GM23338 (cell line): ENCODE results near the gene PRDM1. TPM values are rescaled to one million over a fixed set of nuclear protein-coding genes. Genes with fewer than 3 reads are reported as not detected.

ENCODE experiments used
- ATAC-seq: fragments of 200-7000 bp; cut with Tn5 transposase; 3 replicates; pipeline ENCODE4 v1.9.1; 2020
- DNase-seq: peaks from one replicate; pipeline ENCODE4 v3.0.0-alpha.2; 2015; ENCODE audit warnings: low spot score
- H2AFZ ChIP-seq: fragments of 200-600 bp; sonication (generic); 2 replicates; pipeline ENCODE4 v1.8.0; 2016; ENCODE audit warnings: antibody characterized with exemption, mild to moderate bottlenecking, moderate library complexity
- H3F3A ChIP-seq: fragments of 200-600 bp; sonication (generic); replicated peaks from 2 replicates; pipeline ENCODE4 v1.8.0; 2017; ENCODE audit warnings: antibody characterized with exemption, mixed run types, low read depth
- H3K27ac ChIP-seq: fragments of 200-600 bp; sonication (generic); 2 replicates; pipeline ENCODE4 v1.6.1; 2016; ENCODE audit warnings: low read depth
- H3K27me3 ChIP-seq: fragments of 200-600 bp; sonication (generic); 2 replicates; pipeline ENCODE4 v1.8.0; 2016; ENCODE audit warnings: mild to moderate bottlenecking, mixed run types, moderate library complexity; ENCODE audit not compliant: insufficient read depth
- H3K36me3 ChIP-seq: fragments of 200-600 bp; sonication (generic); 2 replicates; pipeline ENCODE4 v1.8.0; 2016; ENCODE audit warnings: mild to moderate bottlenecking; ENCODE audit not compliant: insufficient read depth
- H3K4me1 ChIP-seq: fragments of 200-600 bp; sonication (generic); 2 replicates; pipeline ENCODE4 v1.8.0; 2016; ENCODE audit warnings: mild to moderate bottlenecking, moderate library complexity; ENCODE audit not compliant: insufficient read depth
- H3K4me2 ChIP-seq: fragments of 200-600 bp; sonication (generic); 2 replicates; pipeline ENCODE4 v1.7.1; 2017; ENCODE audit warnings: mixed run types
- H3K4me3 ChIP-seq: fragments of 200-600 bp; sonication (generic); 2 replicates; pipeline ENCODE4 v1.6.1; 2016; ENCODE audit warnings: mixed run types
- H3K79me2 ChIP-seq: fragments of 200-600 bp; sonication (generic); replicated peaks from 2 replicates; pipeline ENCODE4 v1.8.0; 2017; ENCODE audit warnings: mild to moderate bottlenecking; ENCODE audit not compliant: insufficient read depth
- H3K9me2 ChIP-seq: fragments of 200-600 bp; sonication (generic); 2 replicates; pipeline ENCODE4 v1.8.0; 2017; ENCODE audit not compliant: insufficient read depth
- H4K20me1 ChIP-seq: fragments of 200-600 bp; sonication (generic); replicated peaks from 2 replicates; pipeline ENCODE4 v1.8.0; 2017; ENCODE audit warnings: mild to moderate bottlenecking; ENCODE audit not compliant: insufficient read depth
- H3K27ac Mint-ChIP-seq: 2 replicates; pipeline ENCODE4 v1.8.0; 2020; ENCODE audit warnings: inconsistent platforms, mild to moderate bottlenecking, moderate library complexity, mixed read lengths
- H3K27me3 Mint-ChIP-seq: 3 replicates; pipeline ENCODE4 v1.8.0; 2022; ENCODE audit warnings: low read depth, mild to moderate bottlenecking, moderate library complexity, mixed read lengths, inconsistent platforms; ENCODE audit not compliant: insufficient read depth, poor library complexity
- H3K36me3 Mint-ChIP-seq: 3 replicates; pipeline ENCODE4 v1.8.0; 2021; ENCODE audit warnings: low read depth, mild to moderate bottlenecking, inconsistent platforms, moderate library complexity, mixed read lengths
- H3K4me1 Mint-ChIP-seq: 3 replicates; pipeline ENCODE4 v1.8.0; 2020; ENCODE audit warnings: mild to moderate bottlenecking, inconsistent platforms, mixed read lengths
- H3K4me3 Mint-ChIP-seq: 3 replicates; pipeline ENCODE4 v1.8.0; 2021; ENCODE audit warnings: moderate library complexity, mild to moderate bottlenecking, inconsistent platforms, mixed read lengths
- H3K9me3 Mint-ChIP-seq: 3 replicates; pipeline ENCODE4 v1.8.0; 2020; ENCODE audit warnings: moderate library complexity, mild to moderate bottlenecking, inconsistent platforms, mixed read lengths
- EZH2 ChIP-seq: fragments of 200-600 bp; sonication (generic); IDR thresholded peaks from one replicate; pipeline ENCODE4 v1.8.0; 2017; ENCODE audit warnings: antibody characterized with exemption, mild to moderate bottlenecking, low read depth; ENCODE audit not compliant: unreplicated experiment
- EZH2phosphoT487 ChIP-seq: fragments of 200-600 bp; sonication (generic); IDR thresholded peaks from one replicate; pipeline ENCODE4 v1.8.1; 2018; ENCODE audit warnings: antibody characterized with exemption; ENCODE audit not compliant: unreplicated experiment
- NANOG ChIP-seq: IDR thresholded peaks from 2 replicates; pipeline ENCODE4 v1.6.1; 2016; ENCODE audit warnings: antibody characterized with exemption, borderline replicate concordance
- REST ChIP-seq: IDR thresholded peaks from one replicate; pipeline ENCODE4 v1.6.1; 2018; ENCODE audit warnings: antibody characterized with exemption; ENCODE audit not compliant: unreplicated experiment
- ZNF331 ChIP-seq: fragments of 250-450 bp; sonication (Bioruptor Pico); IDR thresholded peaks from 2 replicates; pipeline ENCODE4 v1.5.0; 2020; ENCODE audit warnings: low read depth, mild to moderate bottlenecking, moderate library complexity
- ZNF462 ChIP-seq: fragments of 250-450 bp; sonication (Bioruptor Pico); IDR thresholded peaks from 2 replicates; pipeline ENCODE4 v1.5.0; 2020; ENCODE audit warnings: mild to moderate bottlenecking, moderate library complexity
- polyA plus RNA-seq: library from polyadenylated mRNA; unstranded; fragments of >200 nt; fragmentation: Nextera tagmentation; extraction: Ambion mirVana; gene quantifications from 2 replicates; pipeline ENCODE4 v1.2.1, GENCODE V29; 2016
- total RNA-seq: library from RNA; depleted of rRNA; stranded (reverse); fragments of >200 nt; shearing (Covaris generic); gene quantifications from 2 replicates; pipeline ENCODE4 v1.2.3, GENCODE V29; 2014

The PRDM1 gene
- total and polyA plus RNA-seq, 2 experiments from 2014 or later = 0.65 to 0.73 TPM

- H3F3A ChIP-seq = no peaks in the 10 kb centered on the region
- TF ChIP-seq ZNF462 (CRISPR knock-in tag) = no peak
- TF ChIP-seq ZNF331 = no peak
- no peak for TF ChIP-seq EZH2phosphoT487
- no peak for TF ChIP-seq REST
- TF ChIP-seq EZH2 = no peak
- TF ChIP-seq NANOG = no peak
- H3K9me2 ChIP-seq = no peaks in the 10 kb centered on the region
- ATAC-seq (no peak), DNase-seq (no peak)
- H3K9me3 Mint-ChIP-seq = no peaks in the 10 kb centered on the region
- H3K4me1 ChIP-seq = no peaks in the 10 kb centered on the region
- H3K27me3 Mint-ChIP-seq = no peaks in the 10 kb centered on the region
- H3K4me1 Mint-ChIP-seq = no peaks in the 10 kb centered on the region; the same call in 2 of the 3 replicates
- no peaks in the 10 kb centered on the region for H3K79me2 ChIP-seq
- no peaks in the 10 kb centered on the region for H3K36me3 ChIP-seq
- no peaks in the 10 kb centered on the region for H3K36me3 Mint-ChIP-seq
- no peak overlapping the region for H3K27ac Mint-ChIP-seq
- no peaks in the 10 kb centered on the region for H4K20me1 ChIP-seq
- no peak overlapping the region for H3K4me2 ChIP-seq
- H3K27me3 ChIP-seq = no peaks in the 10 kb centered on the region
- no peak overlapping the region for H2AFZ ChIP-seq
- H3K4me3 ChIP-seq = no peak overlapping the region
- H3K4me3 Mint-ChIP-seq = no peak overlapping the region
- H3K27ac ChIP-seq = no peak overlapping the region
These were observed 37.9 kb downstream of the PRDM1 start for GRCh38 chr6:106124015-106124414.
